ENCODE measurements around the gene STXBP6.

DNA sequence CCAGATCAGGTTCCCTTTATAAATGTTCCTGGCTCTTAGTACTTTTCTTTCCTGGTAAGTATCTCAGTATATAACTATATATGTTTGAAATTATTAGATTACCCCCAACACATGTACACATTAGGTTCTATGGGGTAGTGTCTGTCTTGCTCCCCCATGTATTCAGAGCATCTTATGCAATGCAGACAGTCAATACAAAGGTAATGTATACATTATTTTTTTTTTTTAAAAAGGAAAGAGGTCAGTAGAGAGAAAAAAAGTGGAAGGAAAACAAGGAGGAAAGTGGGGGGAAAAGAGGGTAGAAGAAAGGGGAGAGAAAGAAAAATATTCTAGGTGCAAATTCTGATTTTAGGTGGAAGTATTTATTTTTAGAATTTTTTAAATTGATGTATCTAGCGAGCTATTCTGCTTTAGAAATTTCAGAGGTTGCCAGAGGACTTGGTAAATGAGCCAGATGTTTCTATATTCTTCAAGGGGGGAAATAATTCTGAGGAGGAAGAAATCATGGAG lies 157.9 kb downstream of the STXBP6 start:
- TF ChIP-seq, protein P1, sequence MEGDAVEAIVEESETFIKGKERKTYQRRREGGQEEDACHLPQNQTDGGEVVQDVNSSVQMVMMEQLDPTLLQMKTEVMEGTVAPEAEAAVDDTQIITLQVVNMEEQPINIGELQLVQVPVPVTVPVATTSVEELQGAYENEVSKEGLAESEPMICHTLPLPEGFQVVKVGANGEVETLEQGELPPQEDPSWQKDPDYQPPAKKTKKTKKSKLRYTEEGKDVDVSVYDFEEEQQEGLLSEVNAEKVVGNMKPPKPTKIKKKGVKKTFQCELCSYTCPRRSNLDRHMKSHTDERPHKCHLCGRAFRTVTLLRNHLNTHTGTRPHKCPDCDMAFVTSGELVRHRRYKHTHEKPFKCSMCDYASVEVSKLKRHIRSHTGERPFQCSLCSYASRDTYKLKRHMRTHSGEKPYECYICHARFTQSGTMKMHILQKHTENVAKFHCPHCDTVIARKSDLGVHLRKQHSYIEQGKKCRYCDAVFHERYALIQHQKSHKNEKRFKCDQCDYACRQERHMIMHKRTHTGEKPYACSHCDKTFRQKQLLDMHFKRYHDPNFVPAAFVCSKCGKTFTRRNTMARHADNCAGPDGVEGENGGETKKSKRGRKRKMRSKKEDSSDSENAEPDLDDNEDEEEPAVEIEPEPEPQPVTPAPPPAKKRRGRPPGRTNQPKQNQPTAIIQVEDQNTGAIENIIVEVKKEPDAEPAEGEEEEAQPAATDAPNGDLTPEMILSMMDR (IDR thresholded peaks at IDR 0.05 in 4 of 5, conservative IDR thresholded peaks at IDR 0.05 in 1 of 5): no peak
- TF ChIP-seq POLR2A (IDR thresholded peaks at IDR 0.05): no peak
